GM18909 (cell line): ENCODE measurements around the gene LDB3.

Source experiments
- ATAC-seq: cut with Tn5 transposase; IDR thresholded peaks from one replicate; pipeline ENCODE4 v1.9.1; 2021; ENCODE audit warnings: mild to moderate bottlenecking; ENCODE audit not compliant: unreplicated experiment, poor library complexity

LDB3 gene

GRCh38 chr10:86755740-86756510 lies 87.6 kb downstream of the LDB3 start:
- ATAC-seq, result peak; percentile 83

- peak; percentile 32 for ATAC-seq
These were observed 88.3 kb downstream of the LDB3 start, which contains the start of gene BMPR1A for GRCh38 chr10:86756511-86757112. TSS of gene BMPR1A (plus strand) at chr10:86756619. CDS start at chr10:86876019, 119,400 bp downstream.

GRCh38 chr10:86757113-86757972 lies 89.0 kb downstream of the LDB3 start:
- peak; percentile 6 for ATAC-seq

- no peak for ATAC-seq
These were observed 90.1 kb downstream of the LDB3 start for GRCh38 chr10:86758189-86759072.

GRCh38 chr10:86759073-86759672 lies 90.9 kb downstream of the LDB3 start:
- ATAC-seq, result no peak

- ATAC-seq, result no peak
These were observed 95.1 kb downstream of the LDB3 start for GRCh38 chr10:86763404-86763803.

- no peak for ATAC-seq
These were observed 97.2 kb downstream of the LDB3 start for GRCh38 chr10:86765548-86765947.

GRCh38 chr10:86768412-86769062 lies 100.2 kb downstream of the LDB3 start:
- ATAC-seq, result no peak

- ATAC-seq, result no peak
These were observed 101.7 kb downstream of the LDB3 start for GRCh38 chr10:86769991-86770390.

GRCh38 chr10:86770412-86770960 lies 102.2 kb downstream of the LDB3 start:
- ATAC-seq, result no peak

- ATAC-seq, result no peak
These were observed 105.2 kb downstream of the LDB3 start for GRCh38 chr10:86773498-86773897.

GRCh38 chr10:86775056-86775869 lies 107.0 kb downstream of the LDB3 start:
- peak; percentile 78 for ATAC-seq

- ATAC-seq, result no peak
These were observed 107.5 kb downstream of the LDB3 start for GRCh38 chr10:86775870-86776180.

GRCh38 chr10:86779220-86780017 lies 111.1 kb downstream of the LDB3 start:
- ATAC-seq, result no peak

GRCh38 chr10:86782701-86783418 lies 114.5 kb downstream of the LDB3 start:
- ATAC-seq, result peak; percentile 62

GRCh38 chr10:86785037-86785436 lies 116.7 kb downstream of the LDB3 start:
- ATAC-seq, result no peak
